H9 (cell line): ENCODE data around the gene DYTN. TPM values are rescaled to one million over a fixed set of nuclear protein-coding genes. Genes with fewer than 3 reads are reported as not detected.

Experiments
- DNase-seq: peaks from one replicate; pipeline ENCODE4 v3.0.0-alpha.2; 2017
- H2AFZ ChIP-seq: one replicate; pipeline ENCODE4 v1.6.1; 2013; ENCODE audit warnings: mild to moderate bottlenecking, low read length, control low read depth, moderate library complexity
- H2AK5ac ChIP-seq: 2 replicates; pipeline ENCODE4 v1.6.1; 2013; ENCODE audit warnings: low read length, control low read depth, mixed read lengths; ENCODE audit not compliant: insufficient read length
- H2BK120ac ChIP-seq: one replicate; pipeline ENCODE4 v1.6.1; 2013; ENCODE audit warnings: low read depth, mild to moderate bottlenecking, low read length, control low read depth, inconsistent platforms; ENCODE audit not compliant: poor library complexity, severe bottlenecking
- H2BK12ac ChIP-seq: 2 replicates; pipeline ENCODE4 v1.6.1; 2013; ENCODE audit warnings: low read length, control low read depth, mixed read lengths, low read depth; ENCODE audit not compliant: insufficient read length
- H2BK15ac ChIP-seq: 2 replicates; pipeline ENCODE4 v1.6.1; 2013; ENCODE audit warnings: low read depth, low read length, control low read depth
- H2BK20ac ChIP-seq: one replicate; pipeline ENCODE4 v1.6.1; 2013; ENCODE audit warnings: low read depth, mild to moderate bottlenecking, low read length, control low read depth, inconsistent platforms; ENCODE audit not compliant: poor library complexity, severe bottlenecking
- H2BK5ac ChIP-seq: 2 replicates; pipeline ENCODE4 v1.6.1; 2013; ENCODE audit warnings: low read length, control low read depth, mixed read lengths; ENCODE audit not compliant: insufficient read length
- H3K14ac ChIP-seq: 2 replicates; pipeline ENCODE4 v1.6.1; 2013; ENCODE audit warnings: low read length, control low read depth; ENCODE audit not compliant: insufficient read depth
- H3K18ac ChIP-seq: 2 replicates; pipeline ENCODE4 v1.6.1; 2013; ENCODE audit warnings: low read depth, mild to moderate bottlenecking, mixed read lengths, low read length, control low read depth; ENCODE audit not compliant: insufficient read length
- H3K23ac ChIP-seq: 2 replicates; pipeline ENCODE4 v1.6.1; 2013; ENCODE audit warnings: low read length, control low read depth, mixed read lengths, low read depth; ENCODE audit not compliant: insufficient read length
- H3K23me2 ChIP-seq: 2 replicates; pipeline ENCODE4 v1.6.1; 2013; ENCODE audit warnings: low read depth, mild to moderate bottlenecking, mixed read lengths, low read length, control low read depth; ENCODE audit not compliant: insufficient read length, poor library complexity, severe bottlenecking
- H3K27ac ChIP-seq: 2 replicates; pipeline ENCODE4 v1.5.1; 2013; ENCODE audit warnings: low read length, control low read depth, mixed read lengths, low read depth; ENCODE audit not compliant: insufficient read length
- H3K27me3 ChIP-seq: 2 replicates; pipeline ENCODE4 v1.6.1; 2013; ENCODE audit warnings: low read length, control low read depth, inconsistent platforms; ENCODE audit not compliant: insufficient read depth
- H3K4ac ChIP-seq: 2 replicates; pipeline ENCODE4 v1.6.1; 2013; ENCODE audit warnings: low read depth, mild to moderate bottlenecking, control low read depth, inconsistent platforms, low read length, moderate library complexity
- H3K4me1 ChIP-seq: 2 replicates; pipeline ENCODE4 v1.6.1; 2013; ENCODE audit warnings: low read length, control low read depth, inconsistent platforms; ENCODE audit not compliant: insufficient read depth
- H3K4me2 ChIP-seq: 2 replicates; pipeline ENCODE4 v1.6.1; 2013; ENCODE audit warnings: low read length, control low read depth, mixed read lengths; ENCODE audit not compliant: insufficient read length, insufficient read depth
- H3K56ac ChIP-seq: 2 replicates; pipeline ENCODE4 v1.6.1; 2013; ENCODE audit warnings: low read depth, mild to moderate bottlenecking, mixed read lengths, low read length, control low read depth; ENCODE audit not compliant: insufficient read length
- H3K79me1 ChIP-seq: 2 replicates; pipeline ENCODE4 v1.6.1; 2013; ENCODE audit warnings: low read depth, mild to moderate bottlenecking, moderate library complexity, low read length, control low read depth, inconsistent platforms; ENCODE audit not compliant: insufficient read depth, poor library complexity, severe bottlenecking
- H3K79me2 ChIP-seq: 2 replicates; pipeline ENCODE4 v1.6.1; 2013; ENCODE audit warnings: low read length, control low read depth, inconsistent platforms; ENCODE audit not compliant: insufficient read depth
- H3K9ac ChIP-seq: 2 replicates; pipeline ENCODE4 v1.6.1; 2013; ENCODE audit warnings: low read length, control low read depth, mixed read lengths; ENCODE audit not compliant: insufficient read length; ENCODE audit errors: extremely low read depth
- H3K9me3 ChIP-seq: one replicate; pipeline ENCODE4 v1.6.1; 2013; ENCODE audit warnings: low read depth, low read length, inconsistent platforms; ENCODE audit not compliant: control insufficient read depth
- H3T11ph ChIP-seq: one replicate; pipeline ENCODE4 v1.6.1; 2013; ENCODE audit warnings: mild to moderate bottlenecking, low read length, control low read depth, inconsistent platforms
- H4K20me1 ChIP-seq: one replicate; pipeline ENCODE4 v1.6.1; 2013; ENCODE audit not compliant: control insufficient read depth, insufficient read length, insufficient read depth
- H4K5ac ChIP-seq: 2 replicates; pipeline ENCODE4 v1.6.1; 2013; ENCODE audit warnings: low read depth, mild to moderate bottlenecking, mixed read lengths, low read length, control low read depth; ENCODE audit not compliant: insufficient read length
- H4K8ac ChIP-seq: replicated peaks from 2 replicates; pipeline ENCODE4 v1.6.1; 2013; ENCODE audit warnings: low read length, control low read depth, mixed read lengths, low read depth; ENCODE audit not compliant: insufficient read length
- H4K91ac ChIP-seq: 2 replicates; pipeline ENCODE4 v1.6.1; 2013; ENCODE audit warnings: low read depth, mild to moderate bottlenecking, moderate library complexity, mixed read lengths, low read length, control low read depth; ENCODE audit not compliant: insufficient read length
- H3K27ac Mint-ChIP-seq, 3 experiments: 2 replicates in 2 of 3; 3 replicates in 1 of 3; pipeline ENCODE4 v1.8.0; 2020 to 2021; ENCODE audit warnings: mixed read lengths in 3 of 3, mild to moderate bottlenecking in 1 of 3, moderate library complexity in 1 of 3
- H3K27me3 Mint-ChIP-seq: 2 replicates; pipeline ENCODE4 v1.8.0; 2021; ENCODE audit warnings: low read depth, mild to moderate bottlenecking, moderate library complexity, mixed read lengths
- H3K36me3 Mint-ChIP-seq, 3 experiments: 2 replicates in 2 of 3; 3 replicates in 1 of 3; pipeline ENCODE4 v1.8.0; 2020 to 2021; ENCODE audit warnings: low read depth in 3 of 3, mixed read lengths in 3 of 3; ENCODE audit not compliant: insufficient read depth in 1 of 3
- H3K4me1 Mint-ChIP-seq, 2 experiments: 2 replicates each; pipeline ENCODE4 v1.8.0; 2020; ENCODE audit warnings: mixed read lengths in 2 of 2
- H3K4me3 Mint-ChIP-seq, 2 experiments: 2 replicates in 1 of 2; 3 replicates in 1 of 2; pipeline ENCODE4 v1.8.0; 2020 to 2021; ENCODE audit warnings: mild to moderate bottlenecking in 2 of 2, mixed read lengths in 2 of 2, moderate library complexity in 1 of 2
- H3K9me3 Mint-ChIP-seq, 2 experiments: 2 replicates in 1 of 2; 3 replicates in 1 of 2; pipeline ENCODE4 v1.8.0; 2020; ENCODE audit warnings: mild to moderate bottlenecking in 2 of 2, mixed read lengths in 2 of 2, moderate library complexity in 1 of 2
- WGBS: extraction: QIAGEN DNeasy Blood & Tissue Kit; methylation state at CpG from one replicate; pipeline ENCODE4 v1.1.7; 2013; ENCODE audit warnings: missing lambda C conversion rate, low lambda C conversion rate, mixed read lengths; ENCODE audit not compliant: insufficient read length; ENCODE audit errors: extremely low coverage; 5-methylcytosine and 5-hydroxymethylcytosine counted together
- total RNA-seq: library from RNA; stranded (reverse); gene quantifications from 2 replicates; pipeline ENCODE4 v1.2.1, GENCODE V29; 2021
- TF ChIP-seq, protein P1 (sequence below): fragments of 200-600 bp; sonication (generic); conservative IDR thresholded peaks from 3 replicates; pipeline ENCODE4 v1.8.0; 2021; ENCODE audit warnings: antibody characterized with exemption, mild to moderate bottlenecking

Gene DYTN
- total RNA-seq, 1 experiment from 2014 or later: not detected

DNA sequence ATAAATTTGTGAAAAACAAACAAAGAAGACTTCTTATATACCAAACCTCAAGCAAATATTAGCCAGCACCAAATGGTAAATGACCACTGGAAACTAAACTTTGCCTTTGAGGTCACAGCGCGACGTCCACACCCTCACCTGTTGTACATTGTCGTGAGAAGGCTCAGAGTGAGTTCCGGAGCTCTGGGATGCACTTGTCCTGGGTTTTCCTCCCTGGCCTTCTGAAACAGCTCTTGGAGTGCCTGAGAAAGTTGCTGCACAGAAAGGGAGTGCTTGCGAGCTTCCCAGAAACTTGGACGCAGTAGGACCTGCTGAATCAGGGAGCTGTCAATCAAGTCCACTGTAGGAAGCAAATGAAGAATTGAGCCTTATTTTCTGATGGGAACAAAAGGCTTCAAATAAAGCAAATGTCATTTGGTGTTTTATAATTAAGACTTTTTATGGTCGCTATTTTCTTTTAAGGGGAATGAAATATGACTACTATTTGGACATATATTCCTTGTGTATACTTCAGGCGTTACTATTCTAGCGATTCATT, 11.0 kb downstream of the DYTN start:
- Histone ChIP-seq H4K5ac (no peak overlapping the region), H4K91ac (no peak overlapping the region), H4K20me1 (no peaks in the 10 kb centered on the region), H2BK12ac (no peak overlapping the region), H3K79me2 (no peaks in the 10 kb centered on the region), H3K9me3 (no peaks in the 10 kb centered on the region), H2BK15ac (no peak overlapping the region), H3K4me2 (no peak overlapping the region), H3K23ac (no peak overlapping the region), H3K79me1 (no peaks in the 10 kb centered on the region), H4K8ac (no peak overlapping the region), H2BK5ac (no peak overlapping the region), H3K4ac (no peak overlapping the region), H3T11ph (no peak overlapping the region), H2AFZ (no peak overlapping the region), H3K27ac (no peak overlapping the region), H2BK20ac (no peak overlapping the region), H2BK120ac (no peak overlapping the region), H3K18ac (no peak overlapping the region), H3K4me1 (no peaks in the 10 kb centered on the region), H3K27me3 (no peaks in the 10 kb centered on the region), H3K23me2 (no peaks in the 10 kb centered on the region), H3K14ac (no peak overlapping the region), H3K56ac (no peak overlapping the region), H2AK5ac (no peak overlapping the region), H3K9ac (no peak overlapping the region)
- TF ChIP-seq, protein P1, sequence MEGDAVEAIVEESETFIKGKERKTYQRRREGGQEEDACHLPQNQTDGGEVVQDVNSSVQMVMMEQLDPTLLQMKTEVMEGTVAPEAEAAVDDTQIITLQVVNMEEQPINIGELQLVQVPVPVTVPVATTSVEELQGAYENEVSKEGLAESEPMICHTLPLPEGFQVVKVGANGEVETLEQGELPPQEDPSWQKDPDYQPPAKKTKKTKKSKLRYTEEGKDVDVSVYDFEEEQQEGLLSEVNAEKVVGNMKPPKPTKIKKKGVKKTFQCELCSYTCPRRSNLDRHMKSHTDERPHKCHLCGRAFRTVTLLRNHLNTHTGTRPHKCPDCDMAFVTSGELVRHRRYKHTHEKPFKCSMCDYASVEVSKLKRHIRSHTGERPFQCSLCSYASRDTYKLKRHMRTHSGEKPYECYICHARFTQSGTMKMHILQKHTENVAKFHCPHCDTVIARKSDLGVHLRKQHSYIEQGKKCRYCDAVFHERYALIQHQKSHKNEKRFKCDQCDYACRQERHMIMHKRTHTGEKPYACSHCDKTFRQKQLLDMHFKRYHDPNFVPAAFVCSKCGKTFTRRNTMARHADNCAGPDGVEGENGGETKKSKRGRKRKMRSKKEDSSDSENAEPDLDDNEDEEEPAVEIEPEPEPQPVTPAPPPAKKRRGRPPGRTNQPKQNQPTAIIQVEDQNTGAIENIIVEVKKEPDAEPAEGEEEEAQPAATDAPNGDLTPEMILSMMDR: no peak
- Mint-ChIP-seq H3K4me1 (no peaks in the 10 kb centered on the region), H3K4me3 (no peak overlapping the region), H3K27ac (no peak overlapping the region), H3K9me3 (no peaks in the 10 kb centered on the region), H3K36me3 (no peaks in the 10 kb centered on the region), H3K27me3 (no peaks in the 10 kb centered on the region; the same call in 1 of the 2 replicates)
- no CpG with 5 or more reads among the region's 10 CpGs for WGBS
- DNase-seq: no peak
